Right renal cortex interstitium (tissue), 3 donors: ENCODE measurements around the gene SLC27A3. TPM values are rescaled to one million over a fixed set of nuclear protein-coding genes. Genes with fewer than 3 reads are reported as not detected.
A peak's percentile ranks its signal among the peaks of the same experiment; 100 is the strongest.

Experiments used
- DNase-seq, 3 donors: peaks; one replicate each; pipeline ENCODE4 v3.0.0-alpha.2; 2013; ENCODE audit warnings: low read depth in 3 of 3, low spot score in 2 of 3
- polyA plus RNA-seq, 3 donors: library from polyadenylated mRNA; unstranded; fragments of 120-200 nt; gene quantifications; one replicate each; pipeline ENCODE4 v1.2.1, GENCODE V29; 2013; ENCODE audit not compliant: insufficient read length in 3 of 3

SLC27A3 gene
- polyA plus RNA-seq, result 10 to 100 TPM; 31.5 to 33.3 (median 33.0) TPM

GRCh38 chr1:153774780-153775457 is at the start of gene SLC27A3:
Gene SLC27A3 (plus strand): TSS chr1:153775407. CDS start chr1:153775498, 91 bp downstream.
- DNase-seq, result no peak

GRCh38 chr1:153727463-153728304 is 47.5 kb upstream of the SLC27A3 start, which contains the start of gene INTS3:
Gene INTS3 (plus strand): TSS chr1:153728050. CDS start chr1:153728635, 585 bp downstream.
- DNase-seq, result peak; percentile 99 to 100 (median 100)

- no peak for DNase-seq
Measured at GRCh38 chr1:153728305-153729066, 46.7 kb upstream of the SLC27A3 start.

- no peak for DNase-seq
Measured at GRCh38 chr1:153730468-153730988, 44.7 kb upstream of the SLC27A3 start.

- no peak for DNase-seq
Measured at GRCh38 chr1:153733970-153734369, 41.2 kb upstream of the SLC27A3 start.

GRCh38 chr1:153734396-153735089 is 40.7 kb upstream of the SLC27A3 start:
- no peak for DNase-seq

- DNase-seq, result no peak
Measured at GRCh38 chr1:153735090-153735420, 40.2 kb upstream of the SLC27A3 start.

- DNase-seq, result peak in 1 of 3 donors; percentile 68
Measured at GRCh38 chr1:153741986-153742385, 33.2 kb upstream of the SLC27A3 start.

GRCh38 chr1:153742411-153743142 is 32.6 kb upstream of the SLC27A3 start:
- peak in 1 of 3 donors; percentile 45 for DNase-seq

GRCh38 chr1:153745417-153745816 is 29.8 kb upstream of the SLC27A3 start:
- no peak for DNase-seq

- no peak for DNase-seq
Measured at GRCh38 chr1:153746174-153746573, 29.0 kb upstream of the SLC27A3 start.

GRCh38 chr1:153748903-153749302 is 26.3 kb upstream of the SLC27A3 start:
- DNase-seq, result no peak

GRCh38 chr1:153749408-153750005 is 25.7 kb upstream of the SLC27A3 start:
- DNase-seq, result peak in 1 of 3 donors; percentile 63

- no peak for DNase-seq
Measured at GRCh38 chr1:153750026-153750995, 24.9 kb upstream of the SLC27A3 start.

- no peak for DNase-seq
Measured at GRCh38 chr1:153752072-153752471, 23.1 kb upstream of the SLC27A3 start.

GRCh38 chr1:153752571-153753195 is 22.5 kb upstream of the SLC27A3 start:
- no peak for DNase-seq

- no peak for DNase-seq
Measured at GRCh38 chr1:153754266-153754665, 20.9 kb upstream of the SLC27A3 start.

GRCh38 chr1:153760440-153760839 is 14.8 kb upstream of the SLC27A3 start:
- no peak for DNase-seq
